Fibroblast of lung (primary cell): ENCODE results near the gene ASIC3. TPM values are rescaled to one million over a fixed set of nuclear protein-coding genes. Genes with fewer than 3 reads are reported as not detected.

Experiments used
- DNase-seq, 2 donors: peaks; one replicate each; pipeline versions ENCODE4 v3.0.0 to v3.0.0-alpha.2; 2010; ENCODE audit warnings: low read depth in 2 of 2
- H2AFZ ChIP-seq: 2 replicates; pipeline ENCODE4 v1.5.1; 2012; ENCODE audit warnings: low read length, control low read depth, inconsistent platforms
- H3K27ac ChIP-seq: 2 replicates; pipeline ENCODE4 v1.5.1; 2011; ENCODE audit warnings: low read length, control low read depth; ENCODE audit not compliant: insufficient read depth
- H3K27me3 ChIP-seq: 2 replicates; pipeline ENCODE4 v1.5.1; 2011; ENCODE audit warnings: mild to moderate bottlenecking, low read length; ENCODE audit not compliant: control insufficient read depth, insufficient read depth
- H3K36me3 ChIP-seq: 2 replicates; pipeline ENCODE4 v1.5.1; 2011; ENCODE audit warnings: low read length; ENCODE audit not compliant: control insufficient read depth, insufficient read depth
- H3K4me1 ChIP-seq: 2 replicates; pipeline ENCODE4 v1.5.1; 2011; ENCODE audit warnings: low read length; ENCODE audit not compliant: control insufficient read depth, insufficient read depth; ENCODE audit errors: extremely low read depth
- H3K4me2 ChIP-seq: 2 replicates; pipeline ENCODE4 v1.5.1; 2011; ENCODE audit warnings: low read length, control low read depth; ENCODE audit not compliant: insufficient read depth; ENCODE audit errors: extremely low read depth
- H3K4me3 ChIP-seq, 4 experiments: fragments of 200-600 bp in 1 of 4; sonication (generic) in 1 of 4; replicated peaks in 1 of 4; 2 replicates each; pipeline ENCODE4 v1.5.1; 2011 to 2016; ENCODE audit warnings: low read length in 4 of 4, low read depth in 3 of 4, mild to moderate bottlenecking in 3 of 4, control low read depth in 2 of 4, inconsistent platforms in 1 of 4, mixed read lengths in 1 of 4; ENCODE audit not compliant: insufficient read depth in 1 of 4; ENCODE audit errors: control extremely low read depth in 1 of 4
- H3K79me2 ChIP-seq: 2 replicates; pipeline ENCODE4 v1.5.1; 2012; ENCODE audit warnings: mild to moderate bottlenecking, low read length, inconsistent platforms; ENCODE audit not compliant: control insufficient read depth, insufficient read depth
- H3K9ac ChIP-seq: 2 replicates; pipeline ENCODE4 v1.5.1; 2011; ENCODE audit warnings: mild to moderate bottlenecking, low read length, control low read depth; ENCODE audit not compliant: insufficient read depth
- H3K9me3 ChIP-seq: 2 replicates; pipeline ENCODE4 v1.5.1; 2012; ENCODE audit warnings: low read depth, low read length; ENCODE audit not compliant: control insufficient read depth, insufficient read depth
- H4K20me1 ChIP-seq: 2 replicates; pipeline ENCODE4 v1.5.1; 2011; ENCODE audit warnings: low read length; ENCODE audit not compliant: control insufficient read depth, insufficient read depth; ENCODE audit errors: extremely low read depth
- EZH2 ChIP-seq: IDR thresholded peaks from 2 replicates; pipeline ENCODE4 v1.5.1; 2012; ENCODE audit warnings: low read length, control low read depth, mild to moderate bottlenecking; ENCODE audit errors: missing control alignments
- polyA plus RNA-seq, 2 donors: library from polyadenylated mRNA; depleted of rRNA in 1 of 2; stranded (reverse) in 1 of 2; unstranded in 1 of 2; fragments of >200 nt; gene quantifications; 2 replicates each; pipeline ENCODE4 v1.2.1, GENCODE V29; 2011 to 2012; ENCODE audit warnings: missing spikeins in 1 of 2
- total RNA-seq: library from RNA; depleted of rRNA; stranded (reverse); fragments of >200 nt; gene quantifications from 2 replicates; pipeline ENCODE4 v1.2.1, GENCODE V29; 2014
- TF ChIP-seq, protein P1 (sequence below), 2 donors: IDR thresholded peaks in 1 of 2; conservative IDR thresholded peaks in 1 of 2; 1 replicate in 1 of 2; 2 replicates in 1 of 2; pipeline ENCODE4 v1.5.1; 2011 to 2012; ENCODE audit warnings: low read length in 2 of 2, control low read depth in 1 of 2, inconsistent platforms in 1 of 2, low read depth in 1 of 2, mild to moderate bottlenecking in 1 of 2

Gene ASIC3
- total and polyA plus RNA-seq, 2 donors (not counting 1 experiment from before 2014, with no cell fraction given) = 0.07 to 0.17 TPM

DNA sequence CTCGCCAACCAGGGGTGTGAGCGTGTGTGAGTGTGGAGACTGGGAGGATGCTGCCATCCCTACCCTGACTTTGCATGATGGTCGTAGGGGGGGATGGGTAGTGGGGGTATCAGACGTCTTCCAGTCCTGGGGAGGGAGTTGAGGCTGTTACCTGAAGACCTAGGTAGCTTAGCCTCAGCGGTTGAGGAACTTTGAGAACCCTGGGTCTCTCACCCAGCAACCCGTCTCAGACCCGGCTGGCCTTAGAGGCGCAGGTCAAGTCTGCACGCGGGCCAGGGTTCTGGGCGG is 13.7 kb downstream of the ASIC3 start:
- TF ChIP-seq, protein P1, sequence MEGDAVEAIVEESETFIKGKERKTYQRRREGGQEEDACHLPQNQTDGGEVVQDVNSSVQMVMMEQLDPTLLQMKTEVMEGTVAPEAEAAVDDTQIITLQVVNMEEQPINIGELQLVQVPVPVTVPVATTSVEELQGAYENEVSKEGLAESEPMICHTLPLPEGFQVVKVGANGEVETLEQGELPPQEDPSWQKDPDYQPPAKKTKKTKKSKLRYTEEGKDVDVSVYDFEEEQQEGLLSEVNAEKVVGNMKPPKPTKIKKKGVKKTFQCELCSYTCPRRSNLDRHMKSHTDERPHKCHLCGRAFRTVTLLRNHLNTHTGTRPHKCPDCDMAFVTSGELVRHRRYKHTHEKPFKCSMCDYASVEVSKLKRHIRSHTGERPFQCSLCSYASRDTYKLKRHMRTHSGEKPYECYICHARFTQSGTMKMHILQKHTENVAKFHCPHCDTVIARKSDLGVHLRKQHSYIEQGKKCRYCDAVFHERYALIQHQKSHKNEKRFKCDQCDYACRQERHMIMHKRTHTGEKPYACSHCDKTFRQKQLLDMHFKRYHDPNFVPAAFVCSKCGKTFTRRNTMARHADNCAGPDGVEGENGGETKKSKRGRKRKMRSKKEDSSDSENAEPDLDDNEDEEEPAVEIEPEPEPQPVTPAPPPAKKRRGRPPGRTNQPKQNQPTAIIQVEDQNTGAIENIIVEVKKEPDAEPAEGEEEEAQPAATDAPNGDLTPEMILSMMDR (conservative IDR thresholded peaks at IDR 0.05 in 1 of 2, IDR thresholded peaks at IDR 0.05 in 1 of 2; ENCODE audit: low read depth in 1 of 2, low read length in 2 of 2) = no peak
- TF ChIP-seq EZH2 = no peak
- no peak overlapping the region for H3K27ac ChIP-seq
- H3K36me3 ChIP-seq = peaks cover 18% of the 10 kb centered on the region
- H3K27me3 ChIP-seq = no peaks in the 10 kb centered on the region
- H3K9me3 ChIP-seq = no peaks in the 10 kb centered on the region
- DNase-seq = no peak
- H3K79me2 ChIP-seq = peaks cover 33% of the 10 kb centered on the region
- no peak overlapping the region for H3K4me2 ChIP-seq
- peak overlapping the region in 1 of 4 experiments; percentile 89 for H3K4me3 ChIP-seq
- H4K20me1 ChIP-seq = no peaks in the 10 kb centered on the region
- peaks cover 20% of the 10 kb centered on the region for H3K4me1 ChIP-seq
- H2AFZ ChIP-seq = no peak overlapping the region
- no peak overlapping the region for H3K9ac ChIP-seq

DNA sequence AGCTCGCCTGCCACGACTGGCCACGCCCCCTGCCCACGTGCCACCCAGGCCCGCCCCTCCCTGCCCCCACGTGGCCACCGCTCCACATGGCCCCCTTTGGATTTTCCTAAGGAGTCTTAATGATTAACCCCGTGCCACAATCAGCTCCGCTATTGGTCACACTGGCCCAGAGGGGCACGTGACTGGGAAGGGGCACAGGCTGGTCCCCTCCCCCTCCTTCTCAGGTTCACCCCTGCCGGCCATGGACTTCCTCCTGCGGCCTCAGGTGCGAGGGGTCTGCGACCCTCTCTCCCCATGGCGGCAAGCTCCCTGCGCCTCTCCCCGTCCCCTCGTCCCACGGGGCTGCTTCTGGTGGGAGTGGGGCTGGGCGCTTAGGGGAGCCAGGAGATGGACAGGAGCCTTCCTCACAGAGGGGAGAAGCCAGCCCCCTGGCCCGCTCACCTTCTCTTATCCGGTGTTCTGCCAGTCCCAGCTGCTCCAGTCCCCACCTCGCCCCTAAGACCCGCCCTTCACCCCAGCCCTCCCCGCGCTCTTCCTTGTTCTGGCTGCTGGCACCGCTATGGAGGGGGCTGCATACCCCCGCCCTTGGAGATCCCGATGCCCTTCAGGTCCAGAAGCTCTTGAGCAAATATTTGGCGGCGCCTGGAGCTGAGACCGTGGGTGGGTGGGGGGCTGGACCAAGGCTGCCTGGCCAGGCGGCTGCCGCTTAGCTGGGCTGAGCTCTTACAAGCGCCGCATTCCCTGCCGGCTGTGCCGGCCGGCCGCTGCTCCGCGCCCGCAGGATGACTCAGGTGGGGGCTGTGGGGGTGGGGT is 14.3 kb downstream of the ASIC3 start:
- no peak overlapping the region for H3K9ac ChIP-seq
- no peaks in the 10 kb centered on the region for H3K9me3 ChIP-seq
- peaks cover 33% of the 10 kb centered on the region for H3K79me2 ChIP-seq
- H4K20me1 ChIP-seq = no peaks in the 10 kb centered on the region
- no peaks in the 10 kb centered on the region for H3K27me3 ChIP-seq
- no peak overlapping the region for H2AFZ ChIP-seq
- H3K4me1 ChIP-seq = peaks cover 20% of the 10 kb centered on the region
- peak; percentile 59 to 88 for DNase-seq
- H3K36me3 ChIP-seq = peaks cover 18% of the 10 kb centered on the region
- no peak for TF ChIP-seq EZH2
- TF ChIP-seq, protein P1 (conservative IDR thresholded peaks at IDR 0.05 in 1 of 2, IDR thresholded peaks at IDR 0.05 in 1 of 2; ENCODE audit: low read depth in 1 of 2, low read length in 2 of 2) = no peak
- peak overlapping the region; percentile 54 for H3K4me2 ChIP-seq
- H3K4me3 ChIP-seq = peak overlapping the region in 1 of 4 experiments; percentile 34
- H3K27ac ChIP-seq = peak overlapping the region; percentile 56

DNA sequence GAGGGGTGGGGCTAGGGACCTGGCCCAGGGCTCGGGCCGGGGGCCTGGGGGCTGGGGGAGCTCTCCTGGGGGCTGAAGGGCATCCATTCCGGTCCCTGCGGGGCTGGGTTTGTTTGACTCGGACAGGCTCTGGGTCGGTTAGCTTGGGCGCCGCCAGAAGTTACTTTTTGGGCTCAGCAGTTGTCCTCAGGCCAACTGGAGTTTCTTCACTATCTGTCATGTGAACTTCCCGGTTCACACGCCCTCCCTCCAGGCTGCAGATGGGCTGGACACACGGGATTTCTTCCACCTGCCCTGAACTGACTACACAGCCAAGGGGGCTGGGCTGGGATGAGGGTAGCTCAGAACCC is 14.9 kb downstream of the ASIC3 start:
- Histone ChIP-seq H3K79me2 (peaks cover 33% of the 10 kb centered on the region), H3K4me1 (peaks cover 20% of the 10 kb centered on the region), H4K20me1 (no peaks in the 10 kb centered on the region), H3K4me2 (no peak overlapping the region), H3K27ac (no peak overlapping the region), H3K36me3 (peaks cover 23% of the 10 kb centered on the region), H3K9ac (no peak overlapping the region), H3K9me3 (no peaks in the 10 kb centered on the region), H3K27me3 (no peaks in the 10 kb centered on the region), H3K4me3 (no peak overlapping the region), H2AFZ (no peak overlapping the region)
- DNase-seq = peak; percentile 64 to 67
- TF ChIP-seq, protein P1 (conservative IDR thresholded peaks at IDR 0.05 in 1 of 2, IDR thresholded peaks at IDR 0.05 in 1 of 2; ENCODE audit: low read depth in 1 of 2, low read length in 2 of 2) = no peak
- TF ChIP-seq EZH2 = no peak
